ENCODE data around the gene RNF167.

The RNF167 gene

DNA sequence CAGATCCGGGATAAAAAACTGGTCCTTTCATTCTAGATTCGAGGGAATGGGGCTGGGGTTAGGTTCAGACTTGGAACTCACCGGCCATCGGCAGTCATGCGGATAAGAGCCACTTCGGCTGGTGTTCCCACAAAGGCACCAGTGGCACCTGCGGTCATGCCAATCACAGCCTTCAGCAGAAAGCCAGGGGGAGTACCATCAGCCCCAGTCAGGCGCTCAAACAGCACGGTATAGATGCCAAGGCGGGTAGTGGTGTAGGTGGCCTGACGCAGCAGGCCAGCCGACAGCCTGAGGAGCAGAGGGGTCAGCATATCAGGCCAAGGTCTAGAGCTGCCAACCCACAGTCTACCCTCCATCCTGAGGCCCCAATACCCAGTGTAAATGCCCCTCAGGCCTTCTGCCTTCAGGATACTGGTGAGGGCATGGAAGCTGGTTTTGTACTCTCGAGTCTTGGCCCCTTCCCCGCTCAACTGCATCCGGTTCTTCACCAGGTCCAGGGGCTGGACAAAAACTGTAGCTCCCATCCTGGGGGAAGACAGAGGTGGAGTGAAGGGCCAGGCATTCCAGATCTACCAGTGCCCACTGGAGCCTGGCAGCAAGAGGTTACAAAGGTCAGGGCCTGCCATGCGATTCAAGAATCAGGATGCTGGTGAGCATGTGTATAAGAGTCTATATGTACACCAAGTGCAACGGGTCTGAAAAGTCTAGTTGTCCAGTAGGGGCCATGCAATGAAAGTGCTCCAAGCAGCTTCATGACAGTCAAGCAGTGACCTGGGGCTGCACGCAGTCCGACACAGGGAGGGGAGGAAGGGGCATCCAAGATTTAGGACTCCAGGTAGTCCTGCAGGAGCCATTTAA is 1.2 kb upstream of the RNF167 start:
- DNase-seq (ENCODE audit: low read depth): no peak

DNA sequence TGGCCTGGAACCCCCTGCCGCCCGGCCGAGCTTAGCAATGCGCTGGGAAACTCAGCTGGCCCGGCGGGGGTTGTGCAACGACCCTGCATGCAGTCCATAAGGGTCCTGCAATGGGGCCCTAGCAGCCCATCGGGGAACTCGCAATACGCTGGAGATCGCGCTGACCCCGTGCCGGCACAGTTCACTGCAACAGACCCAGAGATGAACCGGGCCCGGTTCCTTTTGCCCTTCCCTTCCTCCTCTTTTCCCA is 597 bp upstream of the RNF167 start:
- no peak for DNase-seq (ENCODE audit: low read depth)

DNA sequence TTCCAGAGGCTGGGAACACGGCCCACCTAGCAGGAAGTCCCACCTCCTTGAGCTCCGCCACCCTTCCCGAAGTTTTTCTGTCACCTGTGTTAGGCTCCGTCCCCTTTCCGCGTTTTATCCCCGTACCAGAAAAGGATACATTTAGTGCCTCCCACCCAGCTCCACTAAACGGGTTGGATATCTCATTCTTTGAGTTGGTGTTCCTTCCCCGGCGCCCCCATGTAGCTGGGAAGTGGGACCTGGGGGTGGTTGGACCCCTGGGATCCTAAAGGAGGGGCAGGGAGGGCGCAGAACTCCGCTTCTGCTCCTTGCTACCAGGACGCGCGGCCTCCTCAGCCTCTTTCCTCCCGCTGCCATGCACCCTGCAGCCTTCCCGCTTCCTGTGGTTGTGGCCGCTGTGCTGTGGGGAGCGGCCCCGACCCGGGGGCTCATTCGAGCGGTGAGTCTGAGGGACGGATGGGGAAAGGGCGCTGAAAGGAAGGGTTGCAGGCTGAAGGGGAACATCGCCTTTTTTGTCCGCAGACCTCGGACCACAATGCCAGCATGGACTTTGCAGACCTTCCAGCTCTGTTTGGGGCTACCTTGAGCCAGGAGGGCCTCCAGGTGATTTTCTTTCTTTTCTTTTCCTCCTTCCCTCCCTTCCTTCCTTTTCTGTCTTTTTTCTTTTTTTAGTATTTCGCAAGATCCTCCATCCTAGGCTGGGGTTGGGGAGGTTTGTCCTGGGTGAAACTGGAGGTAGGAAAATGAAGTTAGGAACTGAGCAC is 669 bp downstream of the RNF167 start:
- DNase-seq (ENCODE audit: low read depth): peak; percentile 43

DNA sequence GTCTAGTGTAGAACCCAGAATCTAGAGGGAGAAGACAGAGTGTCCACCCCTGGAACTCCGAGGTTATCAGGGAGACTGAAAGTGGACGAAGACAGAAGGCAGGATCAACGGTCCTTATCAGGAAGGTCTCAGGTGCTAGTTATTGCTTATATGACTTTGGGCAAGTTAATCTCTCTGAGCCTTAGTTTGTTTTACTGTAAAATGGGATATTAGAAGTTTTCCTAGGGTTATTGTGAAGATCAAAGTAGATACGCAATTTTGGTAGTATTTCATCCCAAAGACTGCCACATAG is 1.2 kb downstream of the RNF167 start:
- DNase-seq (ENCODE audit: low read depth): no peak

DNA sequence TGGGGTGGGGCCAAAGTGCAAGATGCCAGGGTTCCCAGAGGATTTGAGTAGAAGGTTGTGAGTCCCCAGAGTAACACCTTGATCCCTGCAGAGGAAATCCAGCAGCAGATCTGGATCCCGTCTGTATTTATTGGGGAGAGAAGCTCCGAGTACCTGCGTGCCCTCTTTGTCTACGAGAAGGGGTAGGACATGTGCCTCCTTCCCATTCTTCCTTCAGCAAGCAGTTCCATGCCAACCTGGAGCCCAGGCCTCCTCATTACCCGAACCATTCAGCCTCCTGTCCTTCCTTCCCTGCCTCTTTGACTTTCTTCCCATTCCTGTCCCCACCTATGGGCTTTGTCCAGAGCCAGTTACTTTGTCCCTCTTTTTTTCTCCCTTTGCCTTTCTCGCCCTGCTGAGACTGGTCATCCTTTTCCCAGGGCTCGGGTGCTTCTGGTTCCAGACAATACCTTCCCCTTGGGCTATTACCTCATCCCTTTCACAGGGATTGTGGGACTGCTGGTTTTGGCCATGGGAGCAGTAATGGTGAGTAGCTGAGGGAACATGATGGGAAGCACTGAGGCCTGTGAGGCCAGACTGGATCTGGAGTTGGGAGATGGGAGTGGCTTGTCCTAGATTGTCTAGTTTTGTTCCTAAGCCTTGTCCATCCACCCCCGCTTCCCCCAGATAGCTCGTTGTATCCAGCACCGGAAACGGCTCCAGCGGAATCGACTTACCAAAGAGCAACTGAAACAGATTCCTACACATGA is 2.9 kb downstream of the RNF167 start:
- no peak for DNase-seq (ENCODE audit: low read depth)

DNA sequence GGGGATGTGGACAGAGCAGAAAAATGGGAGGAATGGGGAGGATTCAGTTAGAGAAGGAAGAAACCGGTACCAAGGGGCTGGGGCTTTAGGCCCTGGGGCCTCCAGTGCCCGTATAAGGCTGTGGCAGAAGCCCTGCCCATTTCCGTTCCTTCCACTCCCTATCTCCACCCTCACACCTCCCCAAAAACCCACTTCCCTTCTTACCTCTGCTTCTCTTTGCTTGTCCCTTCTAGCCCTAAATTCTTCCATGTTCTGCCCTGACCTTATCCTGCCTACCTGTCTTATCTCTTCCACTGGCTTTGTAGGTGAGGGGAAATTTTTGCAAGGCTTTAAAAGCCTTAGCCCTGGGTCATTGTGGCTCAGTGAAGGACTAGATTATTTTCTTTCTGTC is 4.1 kb downstream of the RNF167 start:
- DNase-seq (ENCODE audit: low read depth): peak; percentile 42

DNA sequence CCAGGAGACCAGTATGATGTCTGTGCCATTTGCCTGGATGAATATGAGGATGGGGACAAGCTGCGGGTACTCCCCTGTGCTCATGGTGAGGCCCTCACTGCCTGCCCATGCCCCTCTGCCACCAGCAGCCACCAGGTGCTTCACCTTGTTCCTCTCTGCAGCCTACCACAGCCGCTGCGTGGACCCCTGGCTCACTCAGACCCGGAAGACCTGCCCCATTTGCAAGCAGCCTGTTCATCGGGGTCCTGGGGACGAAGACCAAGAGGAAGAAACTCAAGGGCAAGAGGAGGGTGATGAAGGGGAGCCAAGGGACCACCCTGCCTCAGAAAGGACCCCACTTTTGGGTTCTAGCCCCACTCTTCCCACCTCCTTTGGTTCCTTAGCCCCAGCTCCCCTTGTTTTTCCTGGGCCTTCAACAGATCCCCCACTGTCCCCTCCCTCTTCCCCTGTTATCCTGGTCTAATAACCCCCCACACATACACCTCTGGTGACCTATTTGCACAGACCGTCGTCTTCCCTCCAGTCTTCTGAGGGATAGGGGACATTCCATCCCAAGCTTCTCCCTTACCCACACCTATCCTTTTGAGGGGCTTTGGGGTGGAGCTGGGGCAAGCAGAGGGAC is 4.6 kb downstream of the RNF167 start:
- peak; percentile 44 for DNase-seq (ENCODE audit: low read depth)

DNA sequence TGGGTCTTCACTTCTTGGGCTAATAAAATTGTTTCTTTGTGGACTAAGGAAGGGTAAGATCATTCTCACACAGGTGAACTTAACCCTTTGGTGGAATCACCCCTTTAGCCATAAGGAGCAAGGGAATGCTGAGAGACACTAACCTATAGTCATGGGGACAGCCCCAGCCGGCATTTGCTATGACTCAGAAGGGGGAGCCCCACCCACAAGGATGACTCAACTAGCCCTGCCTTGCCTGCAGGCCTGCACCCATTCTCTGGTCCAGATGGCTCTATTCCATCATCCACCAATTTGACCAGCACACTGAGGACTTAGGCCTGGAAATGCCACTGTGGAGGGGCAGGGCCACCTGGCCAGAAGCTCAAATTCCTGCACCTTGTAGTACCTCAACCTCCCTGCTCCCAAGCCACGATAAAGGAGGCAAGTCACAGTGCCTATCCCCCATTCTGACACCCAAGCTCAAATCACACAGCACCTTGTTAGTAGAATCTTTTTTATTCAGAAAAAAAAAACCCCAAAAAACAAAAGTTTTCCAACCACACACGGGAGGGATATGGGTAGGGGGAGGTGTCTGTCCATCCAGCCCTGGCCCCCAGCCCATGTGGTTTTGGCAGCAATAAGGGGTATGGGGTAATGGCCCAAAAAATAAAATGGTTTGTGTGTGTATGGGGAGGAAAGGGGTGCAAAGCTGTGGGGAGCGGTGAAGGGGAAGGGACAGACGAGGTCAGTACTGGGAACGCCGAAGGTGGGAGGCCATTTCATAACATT is 5.3 kb downstream of the RNF167 start:
- DNase-seq (ENCODE audit: low read depth): peak; percentile 80

DNA sequence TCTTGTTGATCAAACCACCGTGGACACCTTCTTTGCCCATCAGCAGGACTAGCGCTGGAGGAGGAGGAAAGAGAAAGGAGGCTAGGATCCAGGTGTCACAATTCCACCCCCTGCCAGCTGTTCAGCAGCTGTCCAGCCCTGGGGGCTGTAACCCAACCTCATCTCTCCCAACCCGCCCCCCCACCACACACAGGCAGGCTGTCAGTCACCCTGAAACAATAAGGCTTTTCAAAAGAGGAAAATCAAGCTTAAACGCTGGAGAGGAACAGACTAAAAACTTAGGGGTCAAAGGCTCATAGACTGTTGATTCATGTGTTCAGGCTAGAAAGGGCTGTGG is 5.8 kb downstream of the RNF167 start:
- no peak for DNase-seq (ENCODE audit: low read depth)

DNA sequence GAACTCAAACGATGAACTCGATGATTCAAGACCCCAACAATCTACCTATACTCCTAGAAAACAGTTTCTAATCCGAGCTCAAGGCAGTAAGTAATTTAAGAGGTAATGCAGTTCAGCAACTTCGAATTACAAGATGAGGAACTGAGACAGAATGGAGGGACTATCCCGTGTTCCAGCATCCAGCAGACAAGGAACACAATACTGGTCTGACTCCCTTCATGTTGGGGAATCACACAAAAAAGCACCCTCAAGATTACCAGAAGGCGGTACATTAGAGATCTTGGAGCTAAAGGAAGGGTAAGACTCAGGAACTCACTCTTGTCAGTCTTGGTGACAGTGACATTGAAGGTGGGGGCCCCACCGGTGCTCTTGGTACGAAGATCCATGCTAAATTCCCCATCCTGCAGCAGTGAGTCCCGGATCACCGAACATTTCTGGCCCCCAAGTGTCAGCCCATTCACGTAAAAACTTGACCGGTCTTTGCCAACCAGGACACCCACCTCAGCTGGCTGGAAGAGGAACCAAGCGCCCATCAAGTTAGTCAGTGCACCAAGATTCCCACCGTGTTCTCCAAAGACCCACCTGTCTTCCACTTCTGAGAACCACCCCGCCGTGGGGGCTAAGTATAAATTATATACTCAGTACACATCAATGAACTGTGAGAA is 6.4 kb downstream of the RNF167 start:
- no peak for DNase-seq (ENCODE audit: low read depth)

DNA sequence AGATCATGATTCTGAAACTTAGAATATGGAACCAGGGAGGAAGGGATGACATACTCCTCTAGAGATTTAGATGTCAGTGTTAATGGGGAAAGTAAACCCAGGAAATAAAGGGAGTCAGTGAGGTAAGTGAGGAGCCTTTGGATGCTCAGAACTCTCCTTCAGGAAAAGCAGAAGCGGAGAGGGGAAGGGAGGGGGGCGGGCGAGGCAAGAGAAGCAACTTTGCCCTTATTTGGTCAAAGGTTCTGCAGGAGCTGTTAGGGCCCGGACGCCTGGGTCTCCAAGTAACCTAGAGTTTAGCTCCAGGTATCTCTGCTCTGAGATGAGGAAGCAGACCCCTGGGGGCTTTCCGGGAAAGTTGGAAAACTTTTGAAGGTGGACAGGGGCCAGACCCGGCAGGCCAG is 6.9 kb downstream of the RNF167 start:
- no peak for DNase-seq (ENCODE audit: low read depth)

DNA sequence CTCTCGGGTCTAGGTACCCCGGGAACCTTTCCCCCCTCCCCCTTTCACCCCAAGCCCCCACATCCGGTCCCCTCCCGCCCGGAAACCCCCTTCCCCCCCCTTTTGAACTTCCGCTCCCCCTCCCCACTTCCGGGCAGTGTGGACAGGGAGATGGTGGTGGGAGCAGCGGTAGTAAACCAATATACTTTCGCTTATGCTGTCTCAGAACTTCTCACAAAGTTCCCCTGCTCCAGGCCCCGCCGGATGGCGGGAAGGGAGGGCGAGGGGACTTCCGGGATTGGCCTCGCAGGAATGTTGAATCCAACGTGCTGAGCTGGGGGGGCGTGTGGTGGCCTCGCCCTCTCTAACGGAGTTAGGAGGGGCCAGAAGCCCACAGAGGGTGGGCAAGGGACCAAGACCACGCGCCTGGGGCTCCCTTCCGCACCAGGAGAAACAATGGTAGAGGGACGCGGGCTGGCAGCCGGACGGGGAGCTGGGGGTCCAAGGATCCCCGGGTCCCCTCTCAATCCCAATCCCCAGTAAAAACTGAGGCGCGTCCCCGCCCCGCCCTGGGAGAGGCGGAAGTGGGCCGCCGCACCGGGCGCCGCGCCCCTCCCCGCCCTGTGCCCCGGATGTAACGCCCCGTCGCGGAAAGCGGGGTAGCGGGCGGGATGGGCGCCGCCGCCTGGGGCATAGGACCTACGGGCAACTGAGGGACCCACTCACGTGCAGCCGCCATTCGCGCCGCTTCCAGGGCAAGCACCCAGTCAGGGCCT is 7.5 kb downstream of the RNF167 start:
- DNase-seq (ENCODE audit: low read depth): peak; percentile 67

DNA sequence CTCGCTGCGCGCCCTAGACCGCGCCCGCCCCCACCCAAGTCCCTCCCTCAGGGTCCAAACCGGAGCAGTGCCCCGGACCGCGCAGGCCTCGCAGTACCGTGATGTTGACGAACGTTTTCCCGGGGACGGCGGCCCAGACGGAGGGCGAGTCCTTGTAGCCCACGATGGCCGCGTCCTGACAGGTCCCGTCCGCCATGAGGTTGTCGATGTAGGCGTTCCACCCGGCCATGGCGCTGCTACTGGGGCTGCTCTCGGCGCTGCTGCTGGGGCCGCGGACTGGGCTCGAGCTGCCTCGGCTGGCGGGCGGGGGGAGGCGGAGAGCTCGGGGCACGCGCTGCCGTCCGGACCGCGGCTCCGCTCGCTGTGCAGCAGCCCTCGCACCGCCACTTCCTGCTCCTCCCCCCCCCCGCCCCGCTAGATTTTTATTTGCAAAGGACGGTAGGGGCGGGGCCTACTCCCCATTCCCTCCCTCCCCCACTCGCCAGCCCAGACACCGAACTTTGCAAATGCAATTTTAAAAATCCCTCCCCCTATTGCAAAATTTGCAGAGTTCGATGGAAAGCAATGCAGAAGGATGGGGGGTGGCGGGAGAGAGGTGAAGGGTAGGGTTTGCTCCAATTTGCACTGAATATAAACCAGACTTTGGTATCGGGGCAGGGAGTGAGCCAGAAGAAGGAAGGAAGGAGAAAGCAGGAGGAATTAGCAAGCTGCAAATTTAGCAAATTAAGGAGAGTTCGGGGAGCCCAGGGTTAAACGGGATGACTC is 8.3 kb downstream of the RNF167 start, which contains the start of gene PFN1:
PFN1 (minus strand) TSS at position 365 of the 765 bp plus-strand sequence; CDS start at position 229, 136 bp downstream.
- DNase-seq (ENCODE audit: low read depth): peak; percentile 89

DNA sequence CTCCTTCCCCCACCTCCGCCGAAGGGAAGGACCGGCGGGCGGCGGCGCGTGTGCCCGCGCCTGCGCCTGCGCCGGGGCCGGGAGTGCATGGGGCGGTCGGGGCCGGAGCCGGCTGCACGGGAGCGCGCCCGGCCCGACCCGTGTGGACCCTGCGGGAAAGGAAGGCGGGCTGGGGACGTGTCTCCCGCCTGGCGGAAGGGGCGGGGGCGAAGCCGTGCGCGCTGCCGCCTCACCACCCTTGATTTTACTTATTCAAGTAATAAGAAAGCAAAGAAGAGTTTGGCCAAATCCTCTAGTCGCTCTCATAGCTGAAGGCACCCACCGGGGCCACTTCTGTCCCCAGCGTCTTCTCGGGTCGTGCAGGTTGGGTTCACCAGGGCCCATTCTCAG is 8.9 kb downstream of the RNF167 start:
- peak; percentile 83 for DNase-seq (ENCODE audit: low read depth)

DNA sequence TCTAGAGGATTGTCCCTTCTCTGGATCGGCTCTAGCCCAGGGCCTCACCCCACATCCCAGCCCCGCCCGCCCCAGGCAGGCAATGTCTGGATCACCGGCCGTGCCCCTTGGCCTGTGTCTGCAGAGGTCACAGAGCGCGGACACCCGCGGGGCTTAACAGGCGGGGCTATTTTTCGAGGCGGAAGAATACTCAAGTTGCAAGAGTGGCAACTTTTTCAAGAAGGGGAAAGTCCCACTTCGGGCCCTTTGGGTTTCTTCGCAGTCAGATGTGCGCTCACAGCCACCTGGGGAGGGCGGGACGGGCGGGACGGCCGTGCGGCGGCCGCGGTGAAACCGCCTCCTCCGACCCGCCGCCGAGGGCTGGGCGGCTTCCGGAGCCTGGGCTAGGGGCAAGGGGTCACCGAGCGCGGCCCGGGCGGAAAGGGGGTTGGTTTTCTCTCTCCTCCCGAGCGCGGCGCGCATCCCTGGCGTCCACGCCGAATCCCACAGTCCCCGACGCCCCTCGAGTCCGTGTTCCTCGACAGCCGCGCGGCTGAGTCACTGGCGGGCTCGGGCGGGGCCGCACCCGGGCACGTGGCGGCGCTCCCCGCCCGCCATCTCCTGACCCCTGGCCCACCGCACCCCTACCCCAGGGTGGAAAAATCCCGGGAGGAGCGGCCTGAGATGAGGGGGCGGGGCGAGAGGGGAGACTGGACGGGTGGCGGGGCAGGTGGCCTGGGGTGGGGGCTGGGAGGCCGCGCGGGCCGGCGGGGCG is 9.4 kb downstream of the RNF167 start:
- DNase-seq (ENCODE audit: low read depth): peak; percentile 74

DNA sequence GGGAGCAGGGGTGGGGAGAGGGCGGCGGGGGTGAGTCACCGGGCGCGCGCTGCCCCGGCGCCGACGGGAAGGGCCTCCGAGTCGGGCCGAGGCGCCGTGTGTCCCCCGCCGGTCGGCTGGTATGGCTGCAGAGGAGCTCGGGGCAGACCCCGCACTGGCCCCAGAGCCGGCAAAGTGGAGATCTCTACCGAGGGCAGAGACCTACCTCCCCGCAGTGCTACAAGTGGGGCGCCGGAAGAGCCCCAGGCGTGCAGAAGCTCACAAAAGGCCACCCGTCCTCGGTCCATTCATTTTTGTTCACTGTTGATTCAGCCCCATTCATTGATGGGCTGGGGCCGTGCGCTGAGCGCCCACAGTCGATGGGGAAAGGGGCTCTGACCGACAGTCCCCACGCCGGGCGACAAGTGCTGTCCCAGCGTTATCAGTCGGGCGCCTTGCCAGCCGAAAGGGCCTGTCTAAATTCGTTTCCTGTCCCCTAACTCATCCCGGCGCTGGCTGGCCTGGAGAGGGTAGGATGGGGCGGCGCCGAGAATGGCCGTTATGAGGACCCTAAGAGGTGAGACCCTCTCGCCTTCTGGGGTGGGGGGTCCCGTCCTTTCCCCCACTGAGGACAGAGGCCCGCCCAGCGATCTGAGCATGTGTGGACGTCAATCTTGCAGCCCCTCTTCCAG is 10.1 kb downstream of the RNF167 start:
- no peak for DNase-seq (ENCODE audit: low read depth)

DNA sequence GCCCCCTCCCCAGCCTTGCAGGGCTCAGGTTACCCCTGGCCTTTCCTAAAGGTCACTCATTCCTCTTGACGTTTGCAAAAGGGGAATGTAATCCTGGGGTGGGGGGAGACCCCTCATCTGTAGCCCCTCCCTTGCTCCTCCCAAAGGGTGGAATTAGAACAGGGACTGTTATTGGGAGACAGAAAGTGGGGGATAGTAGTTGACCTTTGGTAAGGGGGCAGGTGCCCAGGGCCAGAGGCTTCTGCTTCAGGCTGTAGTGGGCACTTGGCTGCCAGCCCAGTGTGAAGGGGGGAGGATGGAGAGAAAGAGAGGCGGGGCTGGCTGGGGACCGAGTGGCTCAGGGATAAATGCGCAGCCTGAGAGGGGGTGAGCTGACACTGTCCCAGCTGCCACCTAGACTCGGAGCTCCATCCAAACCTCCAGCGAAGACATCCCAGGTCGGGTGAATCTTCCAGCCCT is 10.7 kb downstream of the RNF167 start, which contains the start of gene ENO3:
ENO3 (plus strand) TSS at position 374 of the 459 bp plus-strand sequence. CDS start 711 bp downstream, outside the sequence.
- DNase-seq (ENCODE audit: low read depth): no peak

DNA sequence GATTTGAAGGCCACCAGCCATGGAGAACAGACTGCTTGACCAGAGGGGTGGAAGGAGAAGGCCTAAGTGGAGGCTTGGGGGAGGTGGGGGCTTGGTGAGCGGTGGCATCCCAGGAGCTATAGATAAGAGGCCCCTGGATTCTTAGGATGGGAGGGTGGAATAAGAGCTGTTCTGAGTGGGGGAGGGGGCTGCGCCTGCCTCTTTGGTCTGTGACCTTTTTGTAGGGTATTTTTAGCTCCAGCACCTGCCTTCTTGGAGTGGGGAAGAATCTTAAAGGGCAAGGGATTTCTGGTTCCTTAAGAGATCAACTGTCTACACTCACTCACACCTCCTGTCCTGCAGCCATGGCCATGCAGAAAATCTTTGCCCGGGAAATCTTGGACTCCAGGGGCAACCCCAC is 11.4 kb downstream of the RNF167 start:
- DNase-seq (ENCODE audit: low read depth): no peak
